Measurements from ENCODE around the gene NUBP2.

Gene NUBP2

GRCh38 chr16:1828645-1829410 lies 46.1 kb downstream of the NUBP2 start:
- no peak for DNase-seq (ENCODE audit: low read depth in 2 of 2)

GRCh38 chr16:1830213-1830612 lies 47.5 kb downstream of the NUBP2 start:
- no peak for DNase-seq (ENCODE audit: low read depth in 2 of 2)

- no peak for DNase-seq (ENCODE audit: low read depth in 2 of 2)
Measured at GRCh38 chr16:1831186-1832075, 48.7 kb downstream of the NUBP2 start.

GRCh38 chr16:1832838-1833454 lies 50.2 kb downstream of the NUBP2 start:
- DNase-seq (ENCODE audit: low read depth in 2 of 2), result no peak

GRCh38 chr16:1834096-1834495 lies 51.3 kb downstream of the NUBP2 start:
- DNase-seq (ENCODE audit: low read depth in 2 of 2), result no peak
